NCI-H82 treated with DMSO at 0.1 percent for 48 hours (cell line): ENCODE data around the gene METTL22.
A peak's percentile ranks its signal among the peaks of the same experiment; 100 is the strongest.

ENCODE experiments used
- DNase-seq: peaks from one replicate; lab custom pipeline; 2025; ENCODE audit not compliant: unreplicated experiment; lab: John Stamatoyannopoulos, UW

METTL22 gene

GRCh38 chr16:8621572-8622314 is at the start of gene METTL22:
TSS of gene METTL22 (plus strand) at chr16:8621698. CDS start at chr16:8625666, 3,968 bp downstream.
- DNase-seq = peak; percentile 71

- DNase-seq = no peak
These were observed 49.2 kb upstream of the METTL22 start for GRCh38 chr16:8572063-8572918.

GRCh38 chr16:8572919-8573724 is 48.4 kb upstream of the METTL22 start:
- DNase-seq = no peak

- no peak for DNase-seq
These were observed 46.1 kb upstream of the METTL22 start for GRCh38 chr16:8575399-8575798.

GRCh38 chr16:8576141-8577004 is 45.1 kb upstream of the METTL22 start:
- no peak for DNase-seq

GRCh38 chr16:8577678-8578304 is 43.7 kb upstream of the METTL22 start:
- no peak for DNase-seq

- no peak for DNase-seq
These were observed 41.9 kb upstream of the METTL22 start for GRCh38 chr16:8579559-8579958.

GRCh38 chr16:8581831-8582580 is 39.5 kb upstream of the METTL22 start:
- no peak for DNase-seq

GRCh38 chr16:8583199-8583598 is 38.3 kb upstream of the METTL22 start:
- DNase-seq = no peak

GRCh38 chr16:8583732-8584131 is 37.8 kb upstream of the METTL22 start:
- DNase-seq = no peak

GRCh38 chr16:8585041-8585440 is 36.5 kb upstream of the METTL22 start:
- DNase-seq = no peak

GRCh38 chr16:8585857-8586256 is 35.6 kb upstream of the METTL22 start:
- no peak for DNase-seq

GRCh38 chr16:8587065-8587464 is 34.4 kb upstream of the METTL22 start:
- no peak for DNase-seq

GRCh38 chr16:8588682-8589056 is 32.8 kb upstream of the METTL22 start:
- DNase-seq = no peak

- no peak for DNase-seq
These were observed 32.2 kb upstream of the METTL22 start for GRCh38 chr16:8589057-8589899.

GRCh38 chr16:8589900-8590688 is 31.4 kb upstream of the METTL22 start, which contains the start of gene TMEM114:
TSS of gene TMEM114 (minus strand) at chr16:8590511. CDS start at chr16:8589838, 673 bp downstream.
- no peak for DNase-seq

GRCh38 chr16:8590811-8591210 is 30.7 kb upstream of the METTL22 start:
- DNase-seq = no peak
